Measurements from ENCODE around the gene PLD5.

DNA sequence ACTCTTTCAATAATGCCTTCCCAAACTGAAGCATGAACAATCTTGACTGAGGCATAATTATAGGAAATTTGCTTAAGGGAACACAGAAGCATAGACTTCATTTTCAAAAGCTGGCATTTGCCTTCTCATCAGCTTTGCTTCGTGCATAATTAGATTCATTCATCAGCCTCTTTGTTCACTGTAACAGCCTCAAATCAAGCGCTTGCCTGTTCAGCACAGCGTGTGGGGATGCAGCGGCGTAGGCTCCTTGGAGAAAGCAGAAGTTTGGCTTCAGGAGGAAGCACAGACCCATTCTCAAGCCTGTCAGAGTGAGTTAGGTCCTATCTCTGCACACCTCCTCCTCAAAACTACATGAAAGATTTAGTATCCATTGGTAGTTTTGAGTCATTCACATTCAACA lies 279.2 kb downstream of the PLD5 start:
- TF ChIP-seq, protein P1, sequence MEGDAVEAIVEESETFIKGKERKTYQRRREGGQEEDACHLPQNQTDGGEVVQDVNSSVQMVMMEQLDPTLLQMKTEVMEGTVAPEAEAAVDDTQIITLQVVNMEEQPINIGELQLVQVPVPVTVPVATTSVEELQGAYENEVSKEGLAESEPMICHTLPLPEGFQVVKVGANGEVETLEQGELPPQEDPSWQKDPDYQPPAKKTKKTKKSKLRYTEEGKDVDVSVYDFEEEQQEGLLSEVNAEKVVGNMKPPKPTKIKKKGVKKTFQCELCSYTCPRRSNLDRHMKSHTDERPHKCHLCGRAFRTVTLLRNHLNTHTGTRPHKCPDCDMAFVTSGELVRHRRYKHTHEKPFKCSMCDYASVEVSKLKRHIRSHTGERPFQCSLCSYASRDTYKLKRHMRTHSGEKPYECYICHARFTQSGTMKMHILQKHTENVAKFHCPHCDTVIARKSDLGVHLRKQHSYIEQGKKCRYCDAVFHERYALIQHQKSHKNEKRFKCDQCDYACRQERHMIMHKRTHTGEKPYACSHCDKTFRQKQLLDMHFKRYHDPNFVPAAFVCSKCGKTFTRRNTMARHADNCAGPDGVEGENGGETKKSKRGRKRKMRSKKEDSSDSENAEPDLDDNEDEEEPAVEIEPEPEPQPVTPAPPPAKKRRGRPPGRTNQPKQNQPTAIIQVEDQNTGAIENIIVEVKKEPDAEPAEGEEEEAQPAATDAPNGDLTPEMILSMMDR (IDR thresholded peaks at IDR 0.05; ENCODE audit: extremely low read depth in 1 of 2, insufficient read depth in 1 of 2, low read depth in 1 of 2, low read length in 2 of 2), result no peak
- TF ChIP-seq EZH2 (IDR thresholded peaks at IDR 0.05; ENCODE audit: borderline replicate concordance, low read depth, low read length, severe bottlenecking), result no peak
- no peak for TF ChIP-seq FOS (IDR thresholded peaks at IDR 0.05; ENCODE audit: borderline replicate concordance, insufficient read depth, low read length)
- TF ChIP-seq GATA2 (IDR thresholded peaks at IDR 0.05; ENCODE audit: insufficient read depth, insufficient read length, low read depth, low read length), result no peak

Data from endothelial cell of umbilical vein (primary cell).